ENCODE data around the gene ZNF776.
"Not testable (repeated sequence)": the region's sequence is repeated elsewhere in the genome, so short reads cannot be mapped to it uniquely, and the experiment has no call there.

The ZNF776 gene

GRCh38 chr19:57712222-57712621 is 34.4 kb upstream of the ZNF776 start:
- no peak for DNase-seq
- H3K4me3 ChIP-seq, result no peak overlapping the region
- TF ChIP-seq CTCF (IDR thresholded peaks at IDR 0.05), result no peak
- no peaks in the 10 kb centered on the region for H3K27me3 ChIP-seq
- peaks cover 14 to 54% (median 54%) of the 10 kb centered on the region in 3 donors for H3K36me3 ChIP-seq
- peaks cover 7 to 100% (median 55%) of the 10 kb centered on the region in 3 donors for H3K9me3 ChIP-seq
- H3K4me1 ChIP-seq, result no peaks in the 10 kb centered on the region
- no peak overlapping the region for H3K27ac ChIP-seq
- intact Hi-C loops (cut with DNase I; ENCODE audit: low total_unique reads), result no loop called here

GRCh38 chr19:57719424-57719823 is 27.2 kb upstream of the ZNF776 start:
- Histone ChIP-seq H3K4me3 (no peak overlapping the region), H3K27ac (no peak overlapping the region), H3K4me1 (no peaks in the 10 kb centered on the region), H3K36me3 (peaks cover 52 to 90% (median 64%) of the 10 kb centered on the region in 3 donors), H3K9me3 (peaks cover 8 to 100% (median 60%) of the 10 kb centered on the region in 3 donors), H3K27me3 (no peaks in the 10 kb centered on the region)
- intact Hi-C loops (cut with DNase I; ENCODE audit: low total_unique reads), result no loop called here
- TF ChIP-seq CTCF (IDR thresholded peaks at IDR 0.05), result no peak
- DNase-seq, result no peak

DNA sequence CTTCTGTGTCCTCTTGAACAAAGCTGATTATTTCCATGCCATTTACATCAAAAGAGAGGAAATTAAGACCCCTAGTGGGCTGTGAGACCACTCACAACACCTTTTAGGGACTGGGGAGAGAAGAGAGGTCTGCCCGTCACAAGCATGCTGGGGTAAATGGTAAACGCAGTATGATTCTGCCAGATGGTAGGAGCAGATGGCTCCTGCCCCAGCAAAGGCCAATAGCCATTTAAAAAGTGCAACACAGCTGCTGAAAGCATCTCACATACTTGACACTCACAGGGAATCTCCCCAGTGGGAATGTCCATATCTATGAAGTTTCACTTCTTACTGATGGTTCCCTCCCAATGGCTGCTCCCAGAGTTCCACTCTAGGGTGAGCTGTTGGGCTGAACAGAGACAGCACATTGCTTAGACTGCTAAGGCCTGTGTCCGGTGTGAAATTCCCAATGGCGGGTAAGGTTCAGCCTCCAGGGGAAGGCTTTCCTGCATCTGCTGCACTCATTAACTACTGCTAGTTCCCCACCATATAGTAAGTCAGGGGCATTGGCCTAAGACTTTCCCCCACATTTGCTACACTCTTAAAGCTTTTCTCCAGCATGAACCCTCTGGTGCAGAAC is 26.6 kb upstream of the ZNF776 start:
- Histone ChIP-seq H3K9me3 (peaks cover 8 to 100% (median 66%) of the 10 kb centered on the region in 3 donors), H3K27me3 (no peaks in the 10 kb centered on the region), H3K36me3 (peaks cover 47 to 90% (median 58%) of the 10 kb centered on the region in 3 donors), H3K4me3 (no peak overlapping the region), H3K4me1 (no peaks in the 10 kb centered on the region), H3K27ac (no peak overlapping the region)
- TF ChIP-seq CTCF (IDR thresholded peaks at IDR 0.05), result no peak
- no peak for DNase-seq
- intact Hi-C loops (cut with DNase I; ENCODE audit: low total_unique reads), result no loop called here

DNA sequence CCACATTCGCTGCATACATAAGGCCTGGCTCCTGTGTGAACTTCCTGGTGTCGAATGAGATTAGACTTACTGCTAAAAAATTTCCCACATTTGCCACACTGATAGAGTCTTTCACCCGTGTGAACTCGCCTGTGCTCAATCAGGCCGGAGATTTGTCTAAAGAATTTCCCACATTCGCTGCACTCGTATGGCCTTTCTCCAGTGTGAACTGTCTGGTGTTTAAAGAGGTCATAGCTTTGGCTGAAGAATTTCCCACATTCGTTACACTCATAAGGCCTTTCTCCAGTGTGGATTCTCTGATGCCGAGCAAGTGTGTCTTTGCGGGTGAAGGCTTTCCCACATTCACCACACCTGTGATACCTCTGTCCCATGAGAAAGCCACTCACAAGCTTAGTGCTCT is 25.7 kb upstream of the ZNF776 start:
- H3K4me3 ChIP-seq, result no peak overlapping the region
- no peaks in the 10 kb centered on the region for H3K27me3 ChIP-seq
- H3K36me3 ChIP-seq, result peaks cover 46 to 90% (median 58%) of the 10 kb centered on the region in 3 donors
- no peaks in the 10 kb centered on the region for H3K4me1 ChIP-seq
- H3K9me3 ChIP-seq, result peaks cover 8 to 100% (median 75%) of the 10 kb centered on the region in 3 donors
- DNase-seq, result no peak
- intact Hi-C loops (cut with DNase I; ENCODE audit: low total_unique reads), result no loop called here
- TF ChIP-seq CTCF (IDR thresholded peaks at IDR 0.05), result no peak
- no peak overlapping the region for H3K27ac ChIP-seq

GRCh38 chr19:57738320-57738719 is 8.3 kb upstream of the ZNF776 start:
- peaks cover 0 to 56% (median 25%) of the 10 kb centered on the region in 3 donors for H3K9me3 ChIP-seq
- intact Hi-C loops (cut with DNase I; ENCODE audit: low total_unique reads); H3K4me1 ChIP-seq; H3K27ac ChIP-seq; H3K36me3 ChIP-seq; H3K4me3 ChIP-seq; H3K27me3 ChIP-seq: not testable (repeated sequence)
- peak; percentile 29 to 31 for TF ChIP-seq CTCF (IDR thresholded peaks at IDR 0.05)
- peak in 1 of 2 donors; percentile 31 for DNase-seq

DNA sequence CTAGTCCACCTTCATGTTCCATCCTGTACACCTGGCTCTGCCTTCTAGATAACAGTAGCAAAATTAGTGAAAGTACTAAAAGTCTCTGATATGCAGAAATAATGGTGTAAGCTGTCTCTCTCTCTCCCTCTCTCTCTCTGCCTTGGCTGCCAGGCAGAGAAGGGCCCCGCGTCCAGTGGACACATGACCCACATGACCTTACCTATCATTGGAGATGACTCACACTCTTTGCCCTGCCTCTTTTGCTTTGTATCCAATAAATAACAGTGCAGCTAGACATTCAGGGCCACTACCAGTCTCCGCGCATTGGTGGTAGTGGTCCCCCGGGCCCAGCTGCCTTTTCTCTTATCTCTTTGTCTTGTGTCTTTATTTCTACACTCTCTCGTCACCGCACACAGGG is 7.8 kb upstream of the ZNF776 start:
- H3K4me1 ChIP-seq; DNase-seq; H3K27me3 ChIP-seq; H3K36me3 ChIP-seq; H3K27ac ChIP-seq; H3K4me3 ChIP-seq; intact Hi-C loops (cut with DNase I; ENCODE audit: low total_unique reads): not testable (repeated sequence)
- H3K9me3 ChIP-seq, result peaks cover 0 to 55% (median 25%) of the 10 kb centered on the region in 3 donors
